Esophagus squamous epithelium (tissue), 5 donors: ENCODE results near the gene GLYATL1. TPM values are rescaled to one million over a fixed set of nuclear protein-coding genes. Genes with fewer than 3 reads are reported as not detected.

ENCODE experiments used
- DNase-seq: peaks from one replicate; lab custom pipeline; 2025; lab: John Stamatoyannopoulos, UW
- H3K27ac ChIP-seq, 4 donors: fragments of 200-600 bp; sonication (generic); one replicate each; pipeline ENCODE4 v1.5.1; 2016 to 2019; ENCODE audit warnings: mild to moderate bottlenecking in 1 of 4
- H3K27me3 ChIP-seq, 4 donors: fragments of 200-600 bp; sonication (generic); 1 replicate in 3 of 4; 2 replicates in 1 of 4; pipeline versions ENCODE4 v1.5.1 to v1.6.0; 2017 to 2021; ENCODE audit warnings: antibody characterized with exemption in 1 of 4
- H3K36me3 ChIP-seq, 3 donors: fragments of 200-600 bp; sonication (generic); one replicate each; pipeline ENCODE4 v1.5.1; 2016 to 2019
- H3K4me1 ChIP-seq, 3 donors: fragments of 200-600 bp; sonication (generic); one replicate each; pipeline ENCODE4 v1.5.1; 2017 to 2019
- H3K4me3 ChIP-seq, 4 donors: fragments of 200-600 bp; sonication (generic); 1 replicate in 3 of 4; 2 replicates in 1 of 4; pipeline ENCODE4 v1.5.1; 2016 to 2019; ENCODE audit warnings: mild to moderate bottlenecking in 2 of 4, moderate library complexity in 1 of 4
- H3K9me3 ChIP-seq, 3 donors: fragments of 200-600 bp; sonication (generic); one replicate each; pipeline ENCODE4 v1.5.1; 2016 to 2019
- POLR2A ChIP-seq, 4 donors: fragments of 450-650 bp; IDR thresholded peaks; one replicate each; pipeline ENCODE4 v1.6.1; 2017; ENCODE audit warnings: antibody characterized with exemption in 4 of 4, mild to moderate bottlenecking in 4 of 4, moderate library complexity in 3 of 4
- WGBS, 2 donors: methylation state at CpG; one replicate each; pipeline ENCODE4 v1.1.5; 2018; 5-methylcytosine and 5-hydroxymethylcytosine counted together
- intact Hi-C: fragments of 100-400 bp; cut with DNase I; formaldehyde crosslinking; loops from one replicate; pipeline ENCODE4 v1.15.0; 2022
- total RNA-seq, 4 donors: library from RNA; depleted of rRNA; stranded (reverse); fragments of >200 nt; gene quantifications; one replicate each; pipeline ENCODE4 v1.1.0, GENCODE V29; 2016
- TF ChIP-seq, protein P1 (sequence below), 6 experiments: fragments of 450-650 bp in 4 of 6; fragments of 200-600 bp in 2 of 6; sonication (generic) in 2 of 6; IDR thresholded peaks; one replicate each; pipeline ENCODE4 v1.5.1; 2016 to 2019; ENCODE audit warnings: antibody characterized with exemption in 6 of 6, mild to moderate bottlenecking in 4 of 6, moderate library complexity in 4 of 6
- donor health status: DM: yes; HTN: yes; CAD: no.

The GLYATL1 gene
- total RNA-seq, 4 donors from 2014 or later = not detected

- no peak for DNase-seq
- no peaks in the 10 kb centered on the region for H3K36me3 ChIP-seq
- H3K4me3 ChIP-seq = no peak overlapping the region
- H3K27ac ChIP-seq = no peak overlapping the region
- peaks cover 0 to 13% (median 0%) of the 10 kb centered on the region in 4 donors for H3K27me3 ChIP-seq
- intact Hi-C loops = no loop called here
- TF ChIP-seq POLR2A (IDR thresholded peaks at IDR 0.05) = no peak
- TF ChIP-seq, protein P1, sequence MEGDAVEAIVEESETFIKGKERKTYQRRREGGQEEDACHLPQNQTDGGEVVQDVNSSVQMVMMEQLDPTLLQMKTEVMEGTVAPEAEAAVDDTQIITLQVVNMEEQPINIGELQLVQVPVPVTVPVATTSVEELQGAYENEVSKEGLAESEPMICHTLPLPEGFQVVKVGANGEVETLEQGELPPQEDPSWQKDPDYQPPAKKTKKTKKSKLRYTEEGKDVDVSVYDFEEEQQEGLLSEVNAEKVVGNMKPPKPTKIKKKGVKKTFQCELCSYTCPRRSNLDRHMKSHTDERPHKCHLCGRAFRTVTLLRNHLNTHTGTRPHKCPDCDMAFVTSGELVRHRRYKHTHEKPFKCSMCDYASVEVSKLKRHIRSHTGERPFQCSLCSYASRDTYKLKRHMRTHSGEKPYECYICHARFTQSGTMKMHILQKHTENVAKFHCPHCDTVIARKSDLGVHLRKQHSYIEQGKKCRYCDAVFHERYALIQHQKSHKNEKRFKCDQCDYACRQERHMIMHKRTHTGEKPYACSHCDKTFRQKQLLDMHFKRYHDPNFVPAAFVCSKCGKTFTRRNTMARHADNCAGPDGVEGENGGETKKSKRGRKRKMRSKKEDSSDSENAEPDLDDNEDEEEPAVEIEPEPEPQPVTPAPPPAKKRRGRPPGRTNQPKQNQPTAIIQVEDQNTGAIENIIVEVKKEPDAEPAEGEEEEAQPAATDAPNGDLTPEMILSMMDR (IDR thresholded peaks at IDR 0.05) = no peak
- H3K9me3 ChIP-seq = no peaks in the 10 kb centered on the region
- H3K4me1 ChIP-seq = peaks cover 0 to 38% (median 8%) of the 10 kb centered on the region in 3 donors
- 33 to 47% methylated on average over 1 of the region's 1 CpG for WGBS, 2 donors
These were observed 12.6 kb upstream of the GLYATL1 start for GRCh38 chr11:58926695-58927094.

- DNase-seq = no peak
- Histone ChIP-seq H3K9me3 (no peaks in the 10 kb centered on the region), H3K27me3 (peaks cover 0 to 13% (median 0%) of the 10 kb centered on the region in 4 donors), H3K27ac (no peak overlapping the region), H3K36me3 (no peaks in the 10 kb centered on the region), H3K4me1 (peaks cover 0 to 30% (median 8%) of the 10 kb centered on the region in 3 donors), H3K4me3 (peak overlapping the region in 1 of 4 donors; percentile 40)
- WGBS, 2 donors = 5 to 7% methylated on average over 12 to 15 of the region's 15 CpGs
- intact Hi-C loops = no loop called here
- TF ChIP-seq POLR2A (IDR thresholded peaks at IDR 0.05) = no peak
- TF ChIP-seq, protein P1 (IDR thresholded peaks at IDR 0.05) = no peak
These were observed 11.7 kb upstream of the GLYATL1 start for GRCh38 chr11:58927393-58928106.

GRCh38 chr11:58928107-58928499 lies 11.2 kb upstream of the GLYATL1 start:
- Histone ChIP-seq H3K4me1 (peaks cover 0 to 24% (median 8%) of the 10 kb centered on the region in 3 donors), H3K4me3 (peak overlapping the region in 1 of 4 donors; percentile 40), H3K27me3 (peaks cover 0 to 13% (median 0%) of the 10 kb centered on the region in 4 donors), H3K9me3 (no peaks in the 10 kb centered on the region), H3K27ac (no peak overlapping the region), H3K36me3 (no peaks in the 10 kb centered on the region)
- 27 to 34% methylated on average over 6 of the region's 6 CpGs for WGBS, 2 donors
- TF ChIP-seq, protein P1 (IDR thresholded peaks at IDR 0.05) = no peak
- no peak for TF ChIP-seq POLR2A (IDR thresholded peaks at IDR 0.05)
- DNase-seq = no peak
- intact Hi-C loops = no loop called here

DNA sequence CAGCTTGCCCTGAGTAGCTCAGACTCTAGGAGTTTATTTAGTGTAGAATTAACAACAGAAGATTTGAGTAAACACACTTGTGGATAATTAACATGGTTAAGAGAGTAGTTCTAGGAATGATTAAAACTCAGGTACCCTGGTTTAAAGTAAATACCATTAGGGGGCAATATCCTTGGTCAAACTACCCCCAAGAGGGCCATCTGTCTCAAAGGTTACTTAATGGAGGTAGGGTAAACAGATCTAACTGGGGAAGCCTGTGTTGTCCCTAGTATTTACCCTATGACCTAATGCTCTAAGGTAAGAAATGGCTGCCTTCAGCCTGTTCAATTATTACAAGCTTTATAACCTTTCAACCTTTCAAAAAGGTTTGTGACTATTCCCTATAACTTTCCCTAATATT lies 10.6 kb upstream of the GLYATL1 start:
- Histone ChIP-seq H3K27me3 (peaks cover 0 to 13% (median 0%) of the 10 kb centered on the region in 4 donors), H3K9me3 (no peaks in the 10 kb centered on the region), H3K4me3 (no peak overlapping the region), H3K27ac (no peak overlapping the region), H3K36me3 (no peaks in the 10 kb centered on the region), H3K4me1 (peaks cover 0 to 18% (median 8%) of the 10 kb centered on the region in 3 donors)
- TF ChIP-seq, protein P1 (IDR thresholded peaks at IDR 0.05) = no peak
- no peak for TF ChIP-seq POLR2A (IDR thresholded peaks at IDR 0.05)
- intact Hi-C loops = no loop called here
- DNase-seq = no peak

GRCh38 chr11:58930926-58931325 lies 8.4 kb upstream of the GLYATL1 start:
- TF ChIP-seq POLR2A (IDR thresholded peaks at IDR 0.05) = no peak
- TF ChIP-seq, protein P1 (IDR thresholded peaks at IDR 0.05) = no peak
- intact Hi-C loops = no loop called here
- H3K27me3 ChIP-seq = peaks cover 0 to 13% (median 0%) of the 10 kb centered on the region in 4 donors
- 83 to 100% methylated on average over 2 of the region's 2 CpGs for WGBS, 2 donors
- H3K9me3 ChIP-seq = no peaks in the 10 kb centered on the region
- no peak overlapping the region for H3K4me3 ChIP-seq
- no peak for DNase-seq
- H3K36me3 ChIP-seq = no peaks in the 10 kb centered on the region
- no peak overlapping the region for H3K27ac ChIP-seq
- H3K4me1 ChIP-seq = peaks cover 0 to 17% (median 8%) of the 10 kb centered on the region in 3 donors
